Fibroblast of lung (primary cell): Measurements from ENCODE around the gene SNRPD1.

Experiments used
- CTCF ChIP-seq, 2 donors: IDR thresholded peaks in 1 of 2; conservative IDR thresholded peaks in 1 of 2; 1 replicate in 1 of 2; 2 replicates in 1 of 2; pipeline ENCODE4 v1.5.1; 2011 to 2012; ENCODE audit warnings: low read length in 2 of 2, control low read depth in 1 of 2, inconsistent platforms in 1 of 2, low read depth in 1 of 2, mild to moderate bottlenecking in 1 of 2
- EZH2 ChIP-seq: IDR thresholded peaks from 2 replicates; pipeline ENCODE4 v1.5.1; 2012; ENCODE audit warnings: low read length, control low read depth, mild to moderate bottlenecking; ENCODE audit errors: missing control alignments

GRCh38 chr18:21612125-21613039 lies at the start of gene SNRPD1:
- TF ChIP-seq CTCF (conservative IDR thresholded peaks at IDR 0.05 in 1 of 2, IDR thresholded peaks at IDR 0.05 in 1 of 2; ENCODE audit: low read depth in 1 of 2, low read length in 2 of 2) (peak; percentile 91 to 94), EZH2 (no peak)
